Stomach (tissue), 9 donors: ENCODE results near the gene FKBP6. TPM values are rescaled to one million over a fixed set of nuclear protein-coding genes. Genes with fewer than 3 reads are reported as not detected.

Source experiments
- DNase-seq, 2 donors: peaks; one replicate each; pipeline versions ENCODE4 v3.0.0 to v3.0.0-alpha.2; 2013 to 2019
- H3K27ac ChIP-seq, 5 donors: fragments of 200-600 bp in 4 of 5; sonication (generic) in 4 of 5; one replicate each; pipeline ENCODE4 v1.5.1; 2013 to 2019; ENCODE audit warnings: mild to moderate bottlenecking in 1 of 5, moderate library complexity in 1 of 5
- H3K27me3 ChIP-seq, 3 donors: fragments of 200-600 bp; sonication (generic); one replicate each; pipeline ENCODE4 v1.5.1; 2017 to 2019; ENCODE audit warnings: mixed run types in 1 of 3
- H3K36me3 ChIP-seq, 4 donors: fragments of 200-600 bp; sonication (generic); 1 replicate in 3 of 4; 2 replicates in 1 of 4; pipeline ENCODE4 v1.5.1; 2016 to 2019
- H3K4me1 ChIP-seq, 4 donors: fragments of 200-600 bp; sonication (generic); one replicate each; pipeline ENCODE4 v1.5.1; 2016 to 2019
- H3K4me3 ChIP-seq, 4 donors: fragments of 200-600 bp; sonication (generic) in 3 of 4; one replicate each; pipeline ENCODE4 v1.5.1; 2016 to 2019; ENCODE audit warnings: mild to moderate bottlenecking in 1 of 4
- H3K9me3 ChIP-seq, 4 donors: fragments of 200-600 bp; sonication (generic); one replicate each; pipeline ENCODE4 v1.5.1; 2016 to 2019
- CTCF ChIP-seq, 7 experiments: fragments of 450-650 bp in 4 of 7; fragments of 200-600 bp in 3 of 7; sonication (generic) in 3 of 7; IDR thresholded peaks; one replicate each; pipeline ENCODE4 v1.5.1; 2016 to 2019; ENCODE audit warnings: antibody characterized with exemption in 7 of 7, control low read depth in 2 of 7, mild to moderate bottlenecking in 1 of 7
- EP300 ChIP-seq: sonication (generic); formaldehyde crosslinking; IDR thresholded peaks from one replicate; pipeline ENCODE4 v1.6.1; 2017; ENCODE audit warnings: antibody characterized with exemption
- POLR2A ChIP-seq, 4 donors: fragments of 450-650 bp; IDR thresholded peaks; one replicate each; pipeline ENCODE4 v1.6.1; 2016; ENCODE audit warnings: antibody characterized with exemption in 4 of 4, control low read depth in 2 of 4, mild to moderate bottlenecking in 1 of 4, moderate library complexity in 1 of 4
- POLR2AphosphoS5 ChIP-seq, 3 donors: sonication (generic); formaldehyde crosslinking; IDR thresholded peaks; one replicate each; pipeline ENCODE4 v1.6.1; 2016; ENCODE audit warnings: antibody characterized with exemption in 3 of 3
- WGBS, 5 donors: extraction: QIAGEN DNeasy Blood & Tissue Kit in 3 of 5; methylation state at CpG; one replicate each; pipeline versions ENCODE4 v1.1.5 to v1.1.7; 2013 to 2018; 5-methylcytosine and 5-hydroxymethylcytosine counted together
- intact Hi-C: fragments of 100-400 bp; cut with DNase I; formaldehyde crosslinking; loops from one replicate; pipeline ENCODE4 v1.15.1; 2023; ENCODE audit warnings: low total_unique reads
- polyA plus RNA-seq, 3 donors: library from polyadenylated mRNA; stranded (reverse); fragments of 200-250 nt; gene quantifications; one replicate each; pipeline ENCODE4 v1.2.3, GENCODE V29; 2013
- total RNA-seq, 5 donors: library from RNA; depleted of rRNA; stranded (reverse); fragments of >200 nt; gene quantifications; one replicate each; pipeline versions ENCODE4 v1.1.0 to v1.2.3, GENCODE V29; 2014 to 2016
- donor health status: healthy with polysubstance abuse.
- donor health status: Bipolar disorder and iron deficiency.
- donor health status: healthy.

Gene FKBP6
- total and polyA plus RNA-seq, 8 donors, result 0.10 TPM; not detected in 7

- Histone ChIP-seq H3K9me3 (no peaks in the 10 kb centered on the region), H3K4me3 (no peak overlapping the region), H3K36me3 (no peaks in the 10 kb centered on the region), H3K27me3 (peaks cover 0 to 40% (median 0%) of the 10 kb centered on the region in 3 donors), H3K27ac (no peak overlapping the region), H3K4me1 (peaks cover 5 to 9% (median 7%) of the 10 kb centered on the region in 4 donors)
- 86 to 88% (median 88%) methylated on average over 21 to 28 of the region's 28 CpGs for WGBS, 5 donors
- TF ChIP-seq CTCF (IDR thresholded peaks at IDR 0.05), result no peak
- no peak for TF ChIP-seq EP300
- TF ChIP-seq POLR2A (IDR thresholded peaks at IDR 0.05), result no peak
- no peak for TF ChIP-seq POLR2AphosphoS5 (IDR thresholded peaks at IDR 0.05)
- DNase-seq, result no peak
- intact Hi-C loops, result no loop called here
Measured at GRCh38 chr7:73363225-73364005, 35.5 kb downstream of the FKBP6 start.

- TF ChIP-seq EP300 (no peak), POLR2AphosphoS5 (IDR thresholded peaks at IDR 0.05) (no peak), CTCF (IDR thresholded peaks at IDR 0.05) (no peak), POLR2A (IDR thresholded peaks at IDR 0.05) (no peak)
- Histone ChIP-seq H3K4me1 (peaks cover 0 to 2% (median 0%) of the 10 kb centered on the region in 4 donors), H3K36me3 (no peaks in the 10 kb centered on the region), H3K9me3 (no peaks in the 10 kb centered on the region), H3K27me3 (peaks cover 0 to 33% (median 0%) of the 10 kb centered on the region in 3 donors), H3K27ac (no peak overlapping the region), H3K4me3 (no peak overlapping the region)
- WGBS, 5 donors, result 51 to 64% (median 63%) methylated on average over 8 to 25 of the region's 25 CpGs
- intact Hi-C loops, result no loop called here
- no peak for DNase-seq
Measured at GRCh38 chr7:73364006-73364728, 36.2 kb downstream of the FKBP6 start.

GRCh38 chr7:73366127-73366526 is 38.2 kb downstream of the FKBP6 start:
- intact Hi-C loops, result no loop called here
- no peaks in the 10 kb centered on the region for H3K36me3 ChIP-seq
- 84 to 93% (median 92%) methylated on average over 8 to 11 of the region's 11 CpGs for WGBS, 5 donors
- H3K9me3 ChIP-seq, result no peaks in the 10 kb centered on the region
- H3K4me1 ChIP-seq, result no peaks in the 10 kb centered on the region
- no peak for DNase-seq
- no peak overlapping the region for H3K27ac ChIP-seq
- TF ChIP-seq POLR2A (IDR thresholded peaks at IDR 0.05) (no peak), CTCF (IDR thresholded peaks at IDR 0.05) (no peak), EP300 (no peak), POLR2AphosphoS5 (IDR thresholded peaks at IDR 0.05) (no peak)
- H3K27me3 ChIP-seq, result peaks cover 0 to 24% (median 0%) of the 10 kb centered on the region in 3 donors
- H3K4me3 ChIP-seq, result no peak overlapping the region

- intact Hi-C loops, result no loop called here
- Histone ChIP-seq H3K4me1 (no peaks in the 10 kb centered on the region), H3K27me3 (peaks cover 0 to 24% (median 0%) of the 10 kb centered on the region in 3 donors), H3K9me3 (no peaks in the 10 kb centered on the region), H3K36me3 (no peaks in the 10 kb centered on the region), H3K27ac (no peak overlapping the region), H3K4me3 (no peak overlapping the region)
- no peak for TF ChIP-seq POLR2AphosphoS5 (IDR thresholded peaks at IDR 0.05)
- TF ChIP-seq POLR2A (IDR thresholded peaks at IDR 0.05), result no peak
- no peak for TF ChIP-seq CTCF (IDR thresholded peaks at IDR 0.05)
- no peak for TF ChIP-seq EP300
- 63 to 79% (median 75%) methylated on average over 12 of the region's 12 CpGs for WGBS, 5 donors
- DNase-seq, result no peak
Measured at GRCh38 chr7:73366990-73367389, 39.0 kb downstream of the FKBP6 start.
